Upper lobe of right lung (tissue), 1 donor: ENCODE data around the gene EML6. TPM values are rescaled to one million over a fixed set of nuclear protein-coding genes. Genes with fewer than 3 reads are reported as not detected.

ENCODE experiments used
- ATAC-seq: fragments of 200-7000 bp; cut with Tn5 transposase; one replicate; pipeline ENCODE4 v1.9.1; 2020; ENCODE audit warnings: mild to moderate bottlenecking, moderate library complexity
- DNase-seq: peaks from one replicate; pipeline ENCODE4 v3.0.0-alpha.2; 2020
- H3K27ac ChIP-seq: fragments of 200-600 bp; one replicate; pipeline ENCODE4 v1.8.0; 2022
- H3K27me3 ChIP-seq: fragments of 200-600 bp; one replicate; pipeline ENCODE4 v1.8.0; 2022; ENCODE audit warnings: mild to moderate bottlenecking
- H3K36me3 ChIP-seq: fragments of 200-600 bp; one replicate; pipeline ENCODE4 v1.8.0; 2022
- H3K4me1 ChIP-seq: fragments of 200-600 bp; one replicate; pipeline ENCODE4 v1.8.0; 2022
- H3K4me3 ChIP-seq: fragments of 200-600 bp; one replicate; pipeline ENCODE4 v1.8.0; 2022; ENCODE audit warnings: mild to moderate bottlenecking
- H3K9me3 ChIP-seq: fragments of 200-600 bp; one replicate; pipeline ENCODE4 v1.8.0; 2022
- intact Hi-C: fragments of 100-400 bp; cut with DNase I; formaldehyde crosslinking; loops from one replicate; pipeline ENCODE4 v1.11.0; 2022
- total RNA-seq: library from RNA; stranded (reverse); fragmentation: NEBNext Ultra II Directional; extraction: Animal tissue kit (Norgen Biotek cat#: 25700); gene quantifications from one replicate; pipeline ENCODE4 v1.2.1, GENCODE V29; 2021
- TF ChIP-seq, protein P1 (sequence below): fragments of 200-600 bp; IDR thresholded peaks from one replicate; pipeline ENCODE4 v1.8.0; 2022; ENCODE audit warnings: antibody characterized with exemption
- donor health status: DM: no; HTN: yes; CAD: no; lungs with severe emphysema.

The EML6 gene
- total RNA-seq, 1 donor from 2014 or later: 1.4 TPM

DNA sequence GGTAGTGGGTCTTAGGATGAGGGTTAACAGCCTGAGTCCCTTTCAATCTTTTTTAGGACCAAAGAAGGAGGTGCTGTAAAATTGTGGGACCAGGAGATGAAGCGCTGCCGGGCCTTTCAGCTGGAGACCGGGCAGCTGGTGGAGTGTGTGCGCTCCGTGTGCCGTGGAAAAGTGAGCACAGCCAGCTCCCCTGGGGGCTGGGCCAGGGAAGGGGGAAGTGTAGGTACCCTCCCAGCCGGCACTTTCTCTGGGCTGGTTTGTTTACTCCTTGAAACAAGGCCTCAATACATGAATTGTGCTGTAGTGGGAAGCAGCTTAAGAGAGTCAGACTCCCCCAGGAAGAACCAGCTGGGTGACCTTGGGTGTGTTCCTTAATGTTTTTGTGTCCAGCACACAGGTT lies 236.7 kb downstream of the EML6 start:
- Histone ChIP-seq H3K4me1 (peaks cover 6% of the 10 kb centered on the region), H3K36me3 (no peaks in the 10 kb centered on the region), H3K9me3 (no peaks in the 10 kb centered on the region), H3K4me3 (no peak overlapping the region), H3K27me3 (no peaks in the 10 kb centered on the region), H3K27ac (no peak overlapping the region)
- no peak for DNase-seq
- ATAC-seq: no peak
- intact Hi-C loops: no loop called here
- TF ChIP-seq, protein P1, sequence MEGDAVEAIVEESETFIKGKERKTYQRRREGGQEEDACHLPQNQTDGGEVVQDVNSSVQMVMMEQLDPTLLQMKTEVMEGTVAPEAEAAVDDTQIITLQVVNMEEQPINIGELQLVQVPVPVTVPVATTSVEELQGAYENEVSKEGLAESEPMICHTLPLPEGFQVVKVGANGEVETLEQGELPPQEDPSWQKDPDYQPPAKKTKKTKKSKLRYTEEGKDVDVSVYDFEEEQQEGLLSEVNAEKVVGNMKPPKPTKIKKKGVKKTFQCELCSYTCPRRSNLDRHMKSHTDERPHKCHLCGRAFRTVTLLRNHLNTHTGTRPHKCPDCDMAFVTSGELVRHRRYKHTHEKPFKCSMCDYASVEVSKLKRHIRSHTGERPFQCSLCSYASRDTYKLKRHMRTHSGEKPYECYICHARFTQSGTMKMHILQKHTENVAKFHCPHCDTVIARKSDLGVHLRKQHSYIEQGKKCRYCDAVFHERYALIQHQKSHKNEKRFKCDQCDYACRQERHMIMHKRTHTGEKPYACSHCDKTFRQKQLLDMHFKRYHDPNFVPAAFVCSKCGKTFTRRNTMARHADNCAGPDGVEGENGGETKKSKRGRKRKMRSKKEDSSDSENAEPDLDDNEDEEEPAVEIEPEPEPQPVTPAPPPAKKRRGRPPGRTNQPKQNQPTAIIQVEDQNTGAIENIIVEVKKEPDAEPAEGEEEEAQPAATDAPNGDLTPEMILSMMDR: no peak

DNA sequence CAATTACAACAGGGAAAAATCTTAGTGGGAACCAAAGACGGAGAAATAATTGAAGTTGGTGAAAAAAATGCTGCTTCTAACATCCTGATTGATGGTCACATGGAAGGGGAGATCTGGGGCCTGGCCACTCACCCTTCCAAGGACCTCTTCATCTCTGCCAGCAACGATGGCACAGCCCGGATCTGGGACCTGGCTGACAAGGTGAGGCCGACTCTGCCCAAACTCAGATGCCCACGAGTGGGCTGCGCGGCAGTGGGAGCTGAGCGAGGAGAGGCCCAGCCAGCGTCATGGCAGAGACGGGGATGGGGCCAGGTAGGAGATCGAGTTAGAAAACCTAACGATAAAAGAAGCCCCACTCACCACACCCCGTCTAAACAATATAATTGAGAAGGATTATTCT lies 239.0 kb downstream of the EML6 start:
- Histone ChIP-seq H3K36me3 (no peaks in the 10 kb centered on the region), H3K27me3 (no peaks in the 10 kb centered on the region), H3K9me3 (no peaks in the 10 kb centered on the region), H3K27ac (no peak overlapping the region), H3K4me3 (no peak overlapping the region), H3K4me1 (peaks cover 14% of the 10 kb centered on the region)
- intact Hi-C loops: no loop called here
- TF ChIP-seq, protein P1: no peak
- no peak for DNase-seq
- no peak for ATAC-seq

DNA sequence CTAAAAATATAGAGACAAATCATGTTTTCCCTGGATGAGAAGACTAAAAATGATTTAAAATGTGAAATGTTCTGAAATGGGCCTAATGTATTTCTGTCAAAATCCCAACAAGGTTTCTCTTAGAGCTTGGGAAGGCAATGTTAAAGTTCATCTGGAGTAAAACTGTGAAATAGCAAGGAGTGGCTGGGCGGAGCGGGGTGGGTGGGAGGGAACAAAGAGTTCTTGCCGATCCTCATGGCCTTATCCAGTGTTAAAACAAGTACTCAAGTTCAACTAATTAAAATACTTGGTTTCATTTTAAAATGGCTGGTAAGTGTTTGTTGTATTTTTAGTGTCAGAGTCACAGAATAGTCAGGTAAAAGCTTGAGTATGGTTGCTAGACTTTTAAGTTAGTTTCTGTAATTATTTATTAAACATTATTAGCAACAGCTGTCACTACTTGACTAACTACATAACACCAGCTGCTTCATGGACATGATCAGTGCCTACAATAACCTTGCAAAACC lies 239.5 kb downstream of the EML6 start:
- intact Hi-C loops: no loop called here
- DNase-seq (no peak), ATAC-seq (peak; percentile 62)
- Histone ChIP-seq H3K36me3 (no peaks in the 10 kb centered on the region), H3K9me3 (no peaks in the 10 kb centered on the region), H3K4me3 (no peak overlapping the region), H3K4me1 (peaks cover 14% of the 10 kb centered on the region), H3K27ac (peak overlapping the region; percentile 9), H3K27me3 (no peaks in the 10 kb centered on the region)
- TF ChIP-seq, protein P1: no peak

DNA sequence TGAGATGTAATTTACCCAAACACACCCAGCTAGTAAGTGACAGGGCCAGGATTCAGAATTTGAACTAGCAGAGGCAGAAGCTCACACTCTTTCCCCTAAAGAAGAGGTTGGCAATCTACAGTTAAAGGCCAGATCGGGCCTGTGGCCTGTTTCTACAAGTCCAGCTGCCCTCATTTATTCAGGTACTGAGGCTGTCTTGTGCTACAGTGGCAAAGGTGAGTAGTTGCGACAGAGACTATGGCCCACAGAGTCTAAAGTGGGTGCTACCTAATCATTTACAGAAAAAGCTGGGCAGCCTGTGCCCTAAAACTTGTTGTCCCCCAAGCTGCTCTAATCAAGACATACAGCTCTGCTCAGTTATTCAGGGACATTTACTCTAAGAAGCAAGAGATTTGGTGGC lies 240.0 kb downstream of the EML6 start:
- Histone ChIP-seq H3K27me3 (no peaks in the 10 kb centered on the region), H3K4me1 (peaks cover 14% of the 10 kb centered on the region), H3K4me3 (no peak overlapping the region), H3K36me3 (no peaks in the 10 kb centered on the region), H3K27ac (peak overlapping the region; percentile 9), H3K9me3 (no peaks in the 10 kb centered on the region)
- intact Hi-C loops: no loop called here
- TF ChIP-seq, protein P1: no peak
- ATAC-seq: peak; percentile 20
- no peak for DNase-seq

DNA sequence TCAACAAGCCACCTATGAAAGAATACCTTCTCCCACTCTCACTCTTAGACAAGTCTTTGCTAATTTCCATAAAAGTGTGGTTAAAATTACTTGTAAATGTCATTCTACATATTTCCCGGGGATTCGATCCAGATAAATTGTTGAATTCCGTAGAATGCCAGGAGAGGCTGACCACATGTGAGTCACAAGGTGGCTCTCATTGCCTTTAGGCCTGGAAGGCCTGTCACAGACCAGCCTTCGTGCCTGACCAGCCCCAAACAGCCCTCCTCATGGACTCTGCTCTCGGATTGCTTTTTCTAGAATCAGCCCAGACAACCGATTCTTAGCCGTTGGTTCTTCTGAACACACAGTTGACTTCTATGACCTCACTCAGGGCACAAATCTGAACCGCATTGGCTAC lies 240.8 kb downstream of the EML6 start:
- Histone ChIP-seq H3K4me1 (peaks cover 15% of the 10 kb centered on the region), H3K36me3 (no peaks in the 10 kb centered on the region), H3K4me3 (no peak overlapping the region), H3K9me3 (no peaks in the 10 kb centered on the region), H3K27me3 (no peaks in the 10 kb centered on the region), H3K27ac (no peak overlapping the region)
- intact Hi-C loops: no loop called here
- DNase-seq: no peak
- no peak for ATAC-seq
- TF ChIP-seq, protein P1: no peak

DNA sequence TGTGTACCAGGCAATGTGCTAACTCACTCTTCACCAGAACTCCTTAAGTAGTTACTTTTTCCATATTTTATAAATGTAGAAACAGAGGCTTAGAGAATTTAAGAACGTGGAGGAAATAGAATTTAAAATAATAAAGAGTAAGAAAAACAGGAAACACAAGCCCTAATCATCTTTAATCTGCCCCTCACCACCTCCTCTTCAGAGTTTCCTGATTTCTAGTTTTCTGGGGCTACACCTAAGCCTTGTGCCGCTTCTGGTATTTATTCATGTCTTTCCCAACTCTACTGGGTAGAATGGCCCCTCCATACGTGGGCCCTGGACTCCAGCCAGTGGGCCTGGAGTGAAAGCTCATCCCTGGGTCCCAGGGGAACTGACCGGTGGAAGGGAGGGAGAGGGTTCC lies 241.4 kb downstream of the EML6 start:
- intact Hi-C loops: no loop called here
- no peak for DNase-seq
- peaks cover 19% of the 10 kb centered on the region for H3K4me1 ChIP-seq
- H3K4me3 ChIP-seq: no peak overlapping the region
- H3K27ac ChIP-seq: no peak overlapping the region
- no peaks in the 10 kb centered on the region for H3K9me3 ChIP-seq
- H3K27me3 ChIP-seq: no peaks in the 10 kb centered on the region
- no peaks in the 10 kb centered on the region for H3K36me3 ChIP-seq
- no peak for ATAC-seq
- TF ChIP-seq, protein P1: no peak
